ENCODE results near the gene WWOX.

The WWOX gene

DNA sequence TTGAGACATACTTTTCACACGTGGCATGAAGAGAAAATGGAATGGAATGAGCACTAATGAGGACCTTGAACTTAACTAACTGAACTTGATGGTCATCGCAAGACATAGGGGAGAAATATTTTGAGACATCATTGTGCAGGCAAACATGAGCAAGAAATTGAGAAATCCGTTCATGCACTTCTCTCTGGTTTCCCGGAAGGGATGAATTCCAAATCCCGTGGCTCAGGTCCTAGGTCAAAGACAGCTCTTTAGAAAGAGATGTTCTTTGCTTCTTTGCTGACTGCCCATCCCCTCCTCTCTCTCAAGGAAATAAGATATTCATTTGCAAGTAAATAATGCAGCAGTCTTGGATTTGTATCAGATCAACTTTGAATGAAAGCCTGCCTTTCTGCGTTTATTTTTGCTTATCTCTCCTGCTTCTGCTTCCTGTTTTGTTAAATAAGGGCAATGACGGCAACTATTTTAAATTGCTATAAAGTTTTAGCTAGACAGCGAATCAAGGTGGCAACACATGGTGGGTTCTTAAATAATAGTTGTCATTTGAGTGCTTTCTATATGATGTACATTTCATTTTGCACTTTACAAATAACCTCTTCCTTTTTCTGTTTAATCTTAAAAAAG, 843.3 kb downstream of the WWOX start:
- no peak for DNase-seq (ENCODE audit: low read depth in 2 of 2)

DNA sequence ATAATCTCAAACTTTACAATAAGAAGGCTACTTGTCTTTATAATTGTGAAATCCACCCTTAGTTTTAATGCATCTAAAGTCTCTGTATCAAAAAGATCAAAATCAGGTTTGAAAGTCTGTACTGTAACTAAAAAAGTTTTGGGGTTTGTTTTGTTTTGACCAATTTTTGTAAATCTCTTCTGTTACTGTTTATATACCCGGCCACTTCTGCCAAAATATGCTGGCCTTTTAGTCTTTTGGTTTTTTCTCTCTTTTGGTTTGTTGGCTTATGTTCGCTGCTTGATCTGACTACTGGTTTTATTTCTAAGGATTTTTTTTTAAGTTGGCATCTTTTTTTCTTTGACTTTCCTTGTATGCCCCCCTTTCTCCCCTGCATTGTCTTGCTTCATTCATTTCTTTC, 845.9 kb downstream of the WWOX start:
- DNase-seq (ENCODE audit: low read depth in 2 of 2): no peak

DNA sequence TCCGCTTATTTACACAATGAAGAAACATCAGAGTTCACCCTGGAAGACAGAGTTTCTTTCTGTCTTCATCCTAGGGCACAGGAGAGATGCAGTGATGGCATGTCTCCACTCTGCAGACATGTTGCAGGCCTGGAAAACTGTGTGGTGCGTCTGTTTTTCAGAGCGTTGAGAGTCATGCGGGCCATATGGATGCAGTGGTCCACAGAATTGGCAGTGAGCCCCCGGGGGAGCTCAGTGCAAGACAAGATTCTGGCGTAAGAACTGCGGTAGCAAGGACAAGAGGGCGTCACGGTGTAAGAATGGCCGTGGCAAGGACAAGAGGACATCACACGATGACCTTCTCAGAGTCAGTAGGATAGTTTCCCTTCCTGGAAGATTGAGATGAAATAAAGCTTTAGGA, 847.1 kb downstream of the WWOX start:
- no peak for DNase-seq (ENCODE audit: low read depth in 2 of 2)

DNA sequence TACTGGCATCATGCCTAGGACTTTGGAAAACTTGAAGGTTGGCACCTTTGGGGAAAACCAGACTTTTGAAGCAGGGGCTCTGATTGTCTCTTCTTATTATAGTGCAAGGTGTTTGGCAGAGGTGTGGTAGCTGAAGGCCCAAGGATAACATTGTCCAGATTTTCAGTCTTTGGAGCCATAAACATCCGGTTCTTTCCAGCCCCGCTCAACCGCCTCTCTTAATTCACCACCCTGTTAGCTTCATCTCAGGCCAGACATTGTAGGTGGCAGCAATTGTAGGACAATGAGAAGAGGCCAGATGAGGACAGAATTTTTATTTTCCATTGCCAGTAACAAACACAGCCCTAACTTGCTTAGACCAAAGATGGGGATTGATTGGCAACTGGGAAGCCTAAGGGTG, 851.3 kb downstream of the WWOX start:
- no peak for DNase-seq (ENCODE audit: low read depth in 2 of 2)

DNA sequence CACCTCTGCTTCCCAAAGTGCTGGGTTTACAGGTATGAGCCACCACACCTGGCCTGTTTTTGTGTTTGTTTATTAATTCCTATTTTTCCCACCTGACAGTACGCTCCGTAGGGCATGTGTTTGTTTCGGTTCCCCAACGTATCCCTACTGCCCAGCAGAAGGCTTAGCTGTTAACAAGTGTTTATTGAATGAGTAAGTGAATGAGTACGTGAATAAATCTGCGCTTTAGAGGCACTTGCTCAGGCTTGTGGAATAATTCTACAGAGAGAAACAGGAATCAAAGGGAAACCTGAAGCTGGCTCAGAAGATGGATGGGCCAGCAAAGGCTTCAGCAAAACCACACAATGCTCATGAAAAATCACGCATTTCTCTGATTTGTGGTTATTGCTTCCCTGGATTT, 853.2 kb downstream of the WWOX start:
- no peak for DNase-seq (ENCODE audit: low read depth in 2 of 2)

DNA sequence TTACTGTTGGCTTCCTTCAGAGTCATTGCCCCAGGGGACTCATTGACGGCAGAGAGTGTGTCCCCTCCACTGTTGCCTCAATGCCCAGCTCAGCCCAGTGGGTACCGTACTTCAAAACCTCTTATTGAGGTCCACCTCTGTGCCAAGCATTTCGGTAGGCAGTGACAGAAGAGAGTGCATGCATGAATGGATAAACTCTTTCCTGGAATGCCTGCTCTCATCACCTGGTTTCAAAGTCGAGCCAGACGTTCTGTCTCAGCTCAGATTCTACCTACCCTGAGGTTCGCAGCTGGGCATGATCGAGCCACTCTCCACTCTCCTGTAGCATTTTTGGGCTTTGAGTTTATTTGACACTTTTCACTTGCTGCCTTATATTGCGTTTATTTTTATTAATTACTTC, 854.1 kb downstream of the WWOX start:
- no peak for DNase-seq (ENCODE audit: low read depth in 2 of 2)

DNA sequence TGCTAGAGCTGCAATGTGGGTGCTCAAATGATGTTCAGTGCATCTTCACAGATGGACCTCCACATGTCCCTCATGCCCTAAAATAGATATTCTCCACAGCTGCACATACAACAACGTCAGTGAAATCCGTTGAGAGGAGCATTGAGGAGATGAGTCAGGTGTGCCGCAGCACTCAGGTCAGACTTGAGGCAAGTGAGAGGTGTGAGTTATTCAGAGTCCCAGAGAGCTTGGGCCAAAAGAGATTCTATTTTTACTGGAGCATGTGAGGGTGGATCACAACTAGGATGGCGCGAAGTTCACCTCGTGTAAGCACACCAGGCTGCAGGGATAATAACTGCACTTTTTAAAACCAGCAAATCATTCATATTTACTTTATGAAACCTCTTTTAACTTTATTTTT, 855.8 kb downstream of the WWOX start:
- DNase-seq (ENCODE audit: low read depth in 2 of 2): no peak

DNA sequence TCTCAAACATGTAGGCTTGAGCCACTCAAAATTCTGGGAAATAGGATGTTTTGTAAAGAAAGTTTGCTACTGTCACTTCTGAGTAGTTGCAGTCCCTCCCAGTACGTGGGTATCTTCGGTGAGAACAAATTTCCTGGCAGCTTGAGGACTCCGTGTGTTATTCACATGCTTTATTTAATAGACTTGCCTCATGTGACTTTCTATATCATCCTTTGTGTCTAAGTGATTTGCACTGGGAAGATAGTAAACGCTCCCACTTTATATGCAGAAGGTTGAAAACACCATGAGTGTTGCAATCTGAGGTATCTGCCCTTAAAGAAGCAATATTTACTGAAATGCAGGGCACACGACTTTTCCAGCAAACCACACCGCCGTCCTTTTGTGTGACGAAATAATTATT, 857.4 kb downstream of the WWOX start:
- no peak for DNase-seq (ENCODE audit: low read depth in 2 of 2)

DNA sequence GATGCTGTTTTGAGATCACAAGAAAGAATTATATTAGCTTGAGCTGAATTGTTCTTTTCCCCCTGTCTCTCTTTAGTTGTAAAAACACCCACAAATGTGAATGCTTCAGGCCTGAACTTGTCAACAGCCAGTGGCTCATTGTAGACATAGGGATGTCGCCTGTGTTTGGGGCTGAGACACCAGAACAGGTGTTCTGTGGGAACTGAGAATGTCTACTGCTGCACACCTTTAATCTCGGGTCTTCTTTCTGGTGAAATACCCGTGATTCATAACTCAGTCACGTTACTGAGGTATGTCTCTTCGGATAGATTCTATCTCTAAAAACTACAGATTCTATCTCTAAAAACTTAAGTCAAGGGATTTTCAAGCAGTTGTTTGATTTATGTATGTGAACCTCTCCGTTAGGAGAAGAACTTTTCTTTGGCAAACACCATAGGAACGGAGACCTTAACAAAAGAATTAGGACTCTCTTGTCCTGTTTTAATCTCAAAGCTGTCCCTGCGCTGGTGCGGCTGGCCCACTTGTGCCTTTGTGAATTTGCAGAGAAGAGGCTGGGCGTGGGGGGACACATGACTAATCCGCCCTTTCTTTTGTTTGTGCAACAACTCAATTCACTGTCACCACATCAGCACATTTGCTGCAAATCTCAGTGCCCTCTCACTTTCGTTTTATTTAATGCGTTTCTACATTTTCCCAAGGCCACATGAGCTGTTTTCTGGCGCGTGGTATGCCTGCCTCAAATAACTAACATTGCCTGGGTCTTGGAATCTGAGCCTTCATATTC, 858.1 kb downstream of the WWOX start:
- DNase-seq (ENCODE audit: low read depth in 2 of 2): no peak

DNA sequence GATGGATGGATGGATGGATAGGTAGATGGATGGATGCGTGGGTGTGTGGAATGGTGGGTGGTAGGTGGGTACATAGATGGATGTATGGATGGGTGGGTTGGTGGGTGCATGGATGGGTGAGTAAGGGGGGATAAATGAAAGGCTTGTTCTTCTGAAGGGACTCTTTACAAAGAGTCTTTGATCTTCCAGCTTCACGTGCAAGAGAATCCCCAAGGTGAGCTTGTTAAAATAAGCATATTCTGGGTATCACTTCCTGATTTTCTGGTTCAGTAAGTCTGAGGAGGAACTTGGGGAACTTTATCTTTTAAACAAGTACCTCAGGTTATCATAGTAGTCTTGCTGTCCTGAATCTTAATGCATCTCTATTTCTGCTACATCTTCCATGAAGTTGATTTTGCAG, 862.0 kb downstream of the WWOX start:
- DNase-seq (ENCODE audit: low read depth in 2 of 2): no peak

DNA sequence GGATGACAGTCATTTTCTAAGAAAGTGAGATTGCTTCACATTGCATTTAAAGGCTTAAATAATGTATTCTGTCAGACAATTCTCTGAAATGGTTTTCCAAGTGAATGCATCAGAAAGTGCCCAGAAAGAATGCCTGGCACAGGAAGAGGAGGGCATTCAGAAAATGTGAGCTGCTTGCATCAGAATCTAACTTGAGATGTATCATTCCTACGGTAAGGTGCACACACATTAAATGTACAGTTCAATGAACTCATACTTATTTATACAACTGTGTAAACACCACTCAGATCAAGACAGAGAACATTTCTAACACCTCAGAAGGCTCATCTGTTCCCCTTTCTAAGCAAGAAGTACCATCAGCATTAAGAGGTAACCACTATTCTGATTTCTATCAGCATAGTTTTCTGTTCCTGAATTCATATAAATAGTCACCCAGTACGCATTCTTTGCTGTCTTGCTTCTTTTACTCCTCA, 863.0 kb downstream of the WWOX start:
- no peak for DNase-seq (ENCODE audit: low read depth in 2 of 2)

DNA sequence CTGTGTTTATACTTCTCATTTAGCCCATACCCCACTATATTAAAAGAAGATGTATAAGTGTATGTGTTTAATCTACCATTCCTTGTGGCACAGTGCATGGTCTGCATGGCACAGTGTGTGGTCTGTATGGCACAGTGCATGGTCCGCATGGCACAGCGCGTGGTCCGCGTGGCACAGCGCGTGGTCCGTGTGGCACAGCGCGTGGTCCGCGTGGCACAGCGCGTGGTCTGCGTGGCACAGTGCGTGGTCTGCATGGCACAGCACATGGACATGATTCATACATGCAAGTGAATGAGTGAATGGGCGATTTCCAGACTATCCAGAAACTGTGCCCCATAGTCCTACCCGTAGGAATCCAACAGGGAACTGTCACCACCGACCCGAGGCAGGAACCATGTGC, 868.5 kb downstream of the WWOX start:
- DNase-seq (ENCODE audit: low read depth in 2 of 2): no peak

DNA sequence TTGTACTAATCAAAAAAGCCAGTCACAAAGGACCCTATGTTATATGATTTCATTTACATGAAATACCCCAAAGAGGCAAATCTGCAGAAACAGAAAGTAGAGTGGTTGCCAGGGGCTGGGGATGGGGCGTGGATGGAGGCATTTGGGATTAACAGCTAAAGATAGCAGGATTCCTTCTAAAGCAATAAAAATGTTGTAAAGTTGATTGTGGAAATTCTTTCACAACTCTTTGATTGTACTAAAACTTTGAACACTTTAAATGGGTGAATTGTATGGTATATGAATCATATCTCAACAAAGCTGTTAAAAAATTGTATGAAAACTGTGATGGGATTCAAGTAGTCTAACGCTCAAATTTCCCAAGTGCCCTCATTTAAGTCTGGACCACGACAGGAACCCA, 870.3 kb downstream of the WWOX start:
- DNase-seq (ENCODE audit: low read depth in 2 of 2): no peak

DNA sequence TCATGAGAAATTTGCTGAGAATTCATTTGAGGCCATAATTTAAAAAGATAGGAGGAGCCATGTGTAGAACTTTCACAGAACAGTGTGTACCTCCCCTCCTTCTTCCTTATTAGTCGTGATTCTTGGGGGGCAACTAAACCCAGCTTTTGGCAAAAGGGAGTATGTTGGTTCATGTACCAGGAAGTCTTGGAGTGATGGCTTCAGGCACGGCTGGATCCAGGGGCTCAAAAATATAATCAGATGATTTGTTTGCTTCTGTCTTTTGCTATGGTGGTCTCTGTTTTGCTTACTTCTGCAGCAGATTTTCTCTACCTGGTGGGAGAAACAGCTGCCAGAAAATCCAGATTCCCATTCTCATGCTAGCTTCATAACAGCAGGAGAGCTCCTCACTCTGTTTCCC, 871.2 kb downstream of the WWOX start:
- no peak for DNase-seq (ENCODE audit: low read depth in 2 of 2)

DNA sequence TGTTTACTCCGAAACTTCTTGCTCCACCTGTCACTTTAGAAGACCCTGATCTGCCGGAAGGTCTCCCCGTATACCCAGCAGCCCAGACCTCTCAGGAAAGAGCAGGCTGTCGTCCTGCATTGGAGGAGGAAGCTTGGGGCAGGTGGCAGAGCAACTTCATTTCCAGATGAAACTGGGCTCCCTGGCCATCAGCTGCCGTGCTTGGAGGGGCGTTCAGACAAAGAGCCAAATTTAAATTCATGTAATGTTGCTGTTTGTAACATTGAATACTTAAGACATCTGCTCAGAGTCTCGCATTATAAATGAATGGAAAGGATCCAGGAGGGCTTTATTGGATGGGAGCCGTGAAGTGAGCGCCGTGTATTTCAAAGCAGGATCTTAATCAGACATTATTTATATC, 872.6 kb downstream of the WWOX start:
- DNase-seq (ENCODE audit: low read depth in 2 of 2): no peak

DNA sequence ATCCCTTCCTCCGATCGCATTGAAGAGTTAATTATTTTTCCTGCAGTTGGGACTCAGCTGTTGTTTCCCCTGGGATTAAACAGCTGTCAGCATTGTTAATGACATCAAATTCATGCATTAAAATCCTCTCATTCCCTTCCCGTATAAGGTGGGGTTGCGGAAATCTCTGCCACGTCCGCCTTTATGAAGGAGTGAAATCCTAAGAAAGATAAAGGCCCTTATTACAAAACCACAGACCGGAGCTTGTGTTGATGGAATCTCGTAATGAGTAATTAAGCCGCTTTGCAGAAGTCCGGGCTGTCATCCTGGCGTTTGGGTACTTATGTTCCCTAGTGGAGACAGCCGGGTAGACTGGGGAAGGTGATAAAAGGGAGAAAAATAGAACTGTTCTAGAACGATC, 873.5 kb downstream of the WWOX start:
- no peak for DNase-seq (ENCODE audit: low read depth in 2 of 2)

DNA sequence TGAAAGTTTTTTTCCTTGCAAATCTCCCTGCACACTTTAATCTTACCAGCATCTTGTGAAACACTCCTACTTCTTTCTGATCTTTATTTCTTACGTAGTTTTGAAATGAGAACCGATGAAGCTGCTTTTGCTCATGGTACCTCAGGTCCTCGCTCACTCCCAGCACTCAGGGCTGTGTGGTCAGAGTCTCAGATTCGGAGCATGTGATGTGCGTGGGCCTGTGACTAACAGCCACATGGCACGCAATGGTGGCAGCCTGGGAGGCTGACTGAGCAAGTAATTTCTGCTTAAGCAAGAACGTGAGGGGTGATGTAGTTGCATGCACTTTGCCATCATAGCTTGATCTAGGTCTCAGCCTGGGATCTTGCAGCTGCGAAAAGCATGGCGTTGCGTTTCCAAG, 876.8 kb downstream of the WWOX start:
- no peak for DNase-seq (ENCODE audit: low read depth in 2 of 2)

DNA sequence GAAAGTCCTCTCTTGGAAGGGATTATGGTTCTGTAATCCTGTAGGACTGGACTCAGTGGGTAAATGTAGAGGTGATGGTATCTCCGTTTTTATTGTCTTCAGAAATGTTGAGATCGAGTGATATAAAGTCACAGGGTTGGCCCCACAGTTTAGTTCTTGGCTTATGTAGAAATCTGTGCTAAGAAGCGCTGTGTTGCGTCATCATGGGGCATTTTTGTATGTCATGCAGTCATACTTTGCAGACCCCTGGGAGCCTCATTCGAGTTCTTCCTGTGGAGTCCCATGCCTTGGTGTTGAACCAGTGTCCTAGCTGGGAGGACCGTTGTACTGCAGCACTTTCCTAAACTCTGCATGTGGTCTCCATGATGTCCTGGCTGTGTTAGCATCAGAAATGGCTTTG, 881.4 kb downstream of the WWOX start:
- DNase-seq (ENCODE audit: low read depth in 2 of 2): no peak

DNA sequence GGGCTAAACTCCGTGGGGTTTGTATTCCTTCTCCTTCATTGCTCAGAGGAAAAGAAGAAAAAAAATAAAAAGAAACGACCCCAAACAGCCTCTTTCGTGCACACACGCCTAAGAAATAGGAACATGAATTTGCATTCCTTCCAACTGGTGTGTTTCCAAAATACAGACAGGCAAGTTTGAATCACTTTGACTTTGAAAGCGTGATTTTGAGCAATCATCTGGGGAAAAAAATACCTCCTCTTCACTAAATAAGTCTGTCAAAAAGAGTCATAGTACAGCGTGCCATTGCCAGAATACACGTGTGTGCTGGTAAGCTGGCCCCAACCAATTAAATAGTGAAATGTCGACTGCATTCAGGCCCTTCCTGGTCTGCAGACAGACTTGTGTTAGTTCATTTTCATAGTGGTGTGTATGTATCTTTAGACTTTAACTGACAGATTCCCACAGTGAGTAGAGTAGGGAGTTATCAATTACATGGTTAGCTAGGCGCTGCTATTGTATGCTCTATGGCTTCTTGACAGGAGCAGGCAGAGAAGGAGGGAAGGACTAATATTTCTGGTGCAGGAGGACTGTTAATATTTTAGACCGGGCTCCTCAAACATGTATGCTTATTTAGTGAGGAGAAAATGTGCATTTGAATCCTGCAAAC, 882.8 kb downstream of the WWOX start:
- DNase-seq (ENCODE audit: low read depth in 2 of 2): no peak

DNA sequence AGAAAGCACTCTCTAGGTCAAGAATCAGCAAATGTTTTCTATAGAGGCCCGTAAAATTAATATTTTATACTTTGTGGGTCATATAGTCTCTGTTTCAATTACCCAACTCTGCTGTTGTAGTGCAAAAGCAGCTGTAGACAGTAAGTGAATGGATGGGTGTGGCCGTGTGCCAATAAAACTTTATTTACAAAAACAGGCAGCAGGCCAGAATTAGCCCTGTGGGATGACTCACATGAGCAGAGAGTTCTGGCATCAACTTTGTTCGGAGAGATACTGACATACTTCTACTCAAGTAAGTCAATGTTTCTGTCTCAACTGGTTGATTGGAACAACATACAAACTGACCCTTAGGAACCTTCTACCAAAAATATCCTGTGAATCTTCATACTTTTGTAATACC, 884.9 kb downstream of the WWOX start:
- no peak for DNase-seq (ENCODE audit: low read depth in 2 of 2)

DNA sequence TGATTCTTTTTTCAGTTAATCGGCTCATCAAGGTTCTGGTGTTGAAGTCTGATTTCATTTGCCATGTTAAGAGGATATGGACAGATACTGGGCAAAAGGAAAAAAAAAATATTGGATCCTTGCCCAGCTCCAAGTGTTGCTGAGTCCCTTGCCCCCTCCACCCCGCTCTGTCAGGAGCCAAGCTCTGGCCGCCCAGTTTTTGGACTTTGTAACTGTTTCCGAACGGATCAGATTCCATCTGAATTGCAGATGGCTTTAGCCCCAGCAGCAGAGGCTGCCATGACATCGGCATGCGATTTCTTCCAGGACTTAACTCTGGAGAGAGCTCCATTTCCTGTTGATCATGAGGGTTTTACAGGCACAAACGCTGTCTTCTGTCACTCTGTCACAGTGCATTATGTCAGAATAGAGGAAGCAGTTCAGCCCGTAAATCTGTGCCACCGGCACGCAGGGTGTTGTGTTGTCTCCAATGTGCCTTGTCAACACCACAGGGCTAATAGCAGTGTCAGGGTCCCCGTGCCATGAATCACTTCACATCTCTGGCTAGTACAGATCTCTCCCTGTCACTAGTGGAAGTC, 885.5 kb downstream of the WWOX start:
- no peak for DNase-seq (ENCODE audit: low read depth in 2 of 2)

DNA sequence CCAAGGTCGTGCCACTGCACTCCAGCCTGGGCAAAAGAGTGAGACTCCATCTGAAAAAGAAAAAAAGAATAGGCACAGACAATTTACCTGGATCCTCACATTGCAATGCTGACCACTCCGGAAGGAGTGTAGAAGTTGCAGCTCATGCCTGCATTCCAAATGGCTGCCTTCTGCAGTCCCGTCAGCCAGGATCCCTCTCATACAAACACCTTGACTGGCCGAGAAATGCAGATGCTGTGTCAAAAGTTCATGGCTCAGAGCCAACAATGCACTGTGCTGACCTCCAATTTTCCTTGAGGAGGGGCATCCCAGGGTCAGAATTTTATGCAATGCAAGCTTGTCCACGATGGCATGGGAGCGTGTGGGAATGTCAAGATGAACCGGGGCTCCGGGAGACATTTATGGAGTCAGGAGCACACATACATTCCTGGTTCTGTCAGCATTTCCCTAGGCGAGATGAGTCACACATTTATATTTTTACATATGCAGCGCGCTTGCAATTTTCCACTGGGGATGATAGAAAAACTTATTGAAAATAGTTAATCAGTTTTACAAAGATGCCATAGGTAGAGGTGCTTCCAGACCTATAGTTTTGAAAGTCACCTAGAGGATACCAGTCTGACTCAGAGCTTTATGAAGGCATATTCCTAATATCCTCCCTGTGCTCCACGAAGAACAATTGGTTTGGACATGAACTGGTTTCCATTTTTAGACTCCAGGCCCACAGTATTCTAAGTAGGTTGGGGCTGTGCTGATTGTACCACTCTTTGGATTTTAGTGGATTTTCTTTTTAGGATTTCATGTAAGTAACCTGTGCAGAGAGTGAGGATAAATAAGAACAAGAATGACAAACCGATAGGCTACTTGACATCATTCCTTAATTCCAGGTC, 886.5 kb downstream of the WWOX start:
- DNase-seq (ENCODE audit: low read depth in 2 of 2): no peak

Data from activated CD8-positive, alpha-beta memory T cell treated with anti-CD3 and anti-CD28 coated beads for 4 hours (primary cell).